ENCODE measurements around the gene SORBS1. TPM values are rescaled to one million over a fixed set of nuclear protein-coding genes. Genes with fewer than 3 reads are reported as not detected.
A peak's percentile ranks its signal among the peaks of the same experiment; 100 is the strongest.

SORBS1 gene
- total and polyA plus RNA-seq, 2 donors (not counting 1 experiment from before 2014, with no cell fraction given) = 0.21 to 1.5 TPM

DNA sequence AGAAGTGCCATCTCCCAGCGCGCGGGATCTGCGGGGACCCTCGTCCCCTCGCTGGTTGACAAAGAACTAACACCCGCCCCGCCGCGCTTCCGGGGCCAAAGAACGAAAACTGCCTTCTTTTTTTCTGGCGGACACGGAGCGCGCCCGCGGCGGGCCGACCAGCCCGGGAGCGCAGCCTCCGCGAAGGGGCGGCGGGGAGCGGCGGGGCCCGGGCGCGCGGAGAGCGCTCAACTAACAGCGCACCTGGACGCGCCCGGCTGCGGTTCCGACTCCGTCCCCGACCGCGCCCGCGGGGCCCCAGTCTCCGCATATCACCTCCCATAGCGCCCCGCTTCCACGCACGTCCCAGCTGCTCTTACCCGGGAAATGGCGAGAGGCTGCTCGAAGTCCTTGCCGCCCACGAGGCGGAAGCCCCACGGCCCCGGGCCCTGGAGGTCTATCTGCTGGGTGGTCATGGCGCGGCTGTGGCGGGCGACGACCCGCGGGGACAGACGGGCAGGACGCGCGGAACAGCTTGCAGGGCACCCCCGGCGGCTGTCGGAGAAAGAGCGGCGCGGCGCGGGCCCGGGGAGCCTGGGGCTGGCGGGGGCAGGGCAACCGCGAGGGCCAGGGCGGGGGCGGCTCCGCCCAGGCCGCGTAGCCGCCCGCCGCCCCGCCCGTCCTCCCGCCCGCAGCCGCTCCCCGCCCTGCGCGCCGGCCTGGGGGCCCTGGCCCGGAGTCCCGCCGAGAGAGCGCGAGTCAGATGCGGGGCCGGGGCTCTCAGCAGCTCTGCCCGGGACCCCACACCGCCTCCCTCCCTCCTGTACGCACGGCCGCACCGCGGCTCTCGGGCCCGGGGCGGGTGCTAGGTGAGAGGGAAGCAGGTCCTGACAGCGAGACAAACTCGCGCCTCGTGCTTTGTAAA, 270.5 kb downstream of the SORBS1 start, which contains the start of gene PDLIM1:
Gene PDLIM1, minus strand, starts transcription at position 543 of the 904 bp plus-strand sequence. Its CDS starts 88 bp downstream, at position 455.
- Histone ChIP-seq H2AFZ (ENCODE audit: insufficient read depth, low read depth, low read length, poor library complexity, severe bottlenecking) (peak within 1 kb of the TSS; percentile 76), H3K9me3 (ENCODE audit: control extremely low read depth in 1 of 3, control insufficient read depth in 2 of 3, insufficient read depth in 1 of 3, low read length in 2 of 3) (no peaks in the 10 kb centered on the region), H3K9ac (ENCODE audit: low read length) (peak within 1 kb of the TSS; percentile 94), H3K4me1 (ENCODE audit: control insufficient read depth in 2 of 2, insufficient read depth in 2 of 2, low read length in 2 of 2) (peaks cover 83 to 87% of the 10 kb centered on the region in 2 donors), H3K4me3 (ENCODE audit: control extremely low read depth in 1 of 5, extremely low read depth in 1 of 5, insufficient read depth in 1 of 5, low read depth in 2 of 5, low read length in 4 of 5) (peak within 1 kb of the TSS; percentile 36 to 94 (median 91)), H3K27ac (ENCODE audit: low read length in 2 of 2) (peak within 1 kb of the TSS; percentile 89 to 93), H3K27me3 (replicated peaks in 1 of 4; ENCODE audit: control extremely low read depth in 1 of 4, control insufficient read depth in 3 of 4, insufficient read depth in 4 of 4, low read length in 3 of 4) (no peaks in the 10 kb centered on the region), H3K4me2 (replicated peaks; ENCODE audit: low read depth, low read length, poor library complexity, severe bottlenecking) (peak within 1 kb of the TSS; percentile 88), H3K36me3 (replicated peaks in 1 of 2; ENCODE audit: control extremely low read depth in 1 of 2, control insufficient read depth in 1 of 2, extremely low read depth in 1 of 2, insufficient read depth in 2 of 2, low read length in 1 of 2) (peaks cover 0 to 5% of the 10 kb centered on the region in 2 experiments), H3K79me2 (ENCODE audit: control insufficient read depth, insufficient read depth, low read length) (peaks cover 70% of the 10 kb centered on the region), H4K20me1 (ENCODE audit: control insufficient read depth, insufficient read depth, low read length, poor library complexity, severe bottlenecking) (peaks cover 27% of the 10 kb centered on the region)
- Mint-ChIP-seq H3K9me3 (ENCODE audit: insufficient read depth) (no peaks in the 10 kb centered on the region), H3K27me3 (no peaks in the 10 kb centered on the region), H3K27ac (peak within 1 kb of the TSS; percentile 95), H3K4me3 (peak within 1 kb of the TSS; percentile 93), H3K4me1 (peaks cover 83% of the 10 kb centered on the region)
- TF ChIP-seq EZH2 (IDR thresholded peaks at IDR 0.05; ENCODE audit: borderline replicate concordance, insufficient read depth, low read depth, low read length, poor library complexity, severe bottlenecking) = no peak
- TF ChIP-seq, protein P1, sequence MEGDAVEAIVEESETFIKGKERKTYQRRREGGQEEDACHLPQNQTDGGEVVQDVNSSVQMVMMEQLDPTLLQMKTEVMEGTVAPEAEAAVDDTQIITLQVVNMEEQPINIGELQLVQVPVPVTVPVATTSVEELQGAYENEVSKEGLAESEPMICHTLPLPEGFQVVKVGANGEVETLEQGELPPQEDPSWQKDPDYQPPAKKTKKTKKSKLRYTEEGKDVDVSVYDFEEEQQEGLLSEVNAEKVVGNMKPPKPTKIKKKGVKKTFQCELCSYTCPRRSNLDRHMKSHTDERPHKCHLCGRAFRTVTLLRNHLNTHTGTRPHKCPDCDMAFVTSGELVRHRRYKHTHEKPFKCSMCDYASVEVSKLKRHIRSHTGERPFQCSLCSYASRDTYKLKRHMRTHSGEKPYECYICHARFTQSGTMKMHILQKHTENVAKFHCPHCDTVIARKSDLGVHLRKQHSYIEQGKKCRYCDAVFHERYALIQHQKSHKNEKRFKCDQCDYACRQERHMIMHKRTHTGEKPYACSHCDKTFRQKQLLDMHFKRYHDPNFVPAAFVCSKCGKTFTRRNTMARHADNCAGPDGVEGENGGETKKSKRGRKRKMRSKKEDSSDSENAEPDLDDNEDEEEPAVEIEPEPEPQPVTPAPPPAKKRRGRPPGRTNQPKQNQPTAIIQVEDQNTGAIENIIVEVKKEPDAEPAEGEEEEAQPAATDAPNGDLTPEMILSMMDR (IDR thresholded peaks at IDR 0.05) = peak; percentile 29
- CTCF ChIA-PET = interaction anchor here (0.8 to 4.0 kb wide), 8 partner anchors 13 to 140 kb away, joined by 3 to 21 read pairs (median 4); no protein-coding TSS in a partner anchor
- peak; percentile 69 for ATAC-seq (ENCODE audit: low read depth)
- intact Hi-C loops (cut with micrococcal nuclease) = loop anchor here (2.0 to 10.0 kb wide), 4 partner anchors 24 to 454 kb away; no protein-coding TSS in a partner anchor
- POLR2A ChIA-PET = interaction anchor here (0.7 to 1.0 kb wide), 2 partner anchors 16 to 23 kb away, joined by 3 read pairs; no protein-coding TSS in a partner anchor
- WGBS (ENCODE audit: insufficient coverage) = under 1% methylated on average over 115 of the region's 119 CpGs
- peak; percentile 90 for DNase-seq
